A673 (cell line): ENCODE measurements around the gene TEP1. TPM values are rescaled to one million over a fixed set of nuclear protein-coding genes. Genes with fewer than 3 reads are reported as not detected.

Source experiments
- BruUV-seq: library from RNA; stranded (reverse); fragments of 400-500 nt; replicated peaks from 2 replicates; lab custom pipeline; 2021; lab: Mats Ljungman, UMichigan
- CTCF ChIA-PET: fragments of 300-600 bp; sonication (Branson Sonifier 250); formaldehyde crosslinking; loops from one replicate; lab custom pipeline; 2022; ENCODE audit warnings: antibody characterized with exemption; lab: Charles Lee
- POLR2A ChIA-PET: fragments of 300-600 bp; sonication (Branson Sonifier 250); formaldehyde crosslinking; loops from one replicate; lab custom pipeline; 2022; ENCODE audit warnings: antibody characterized with exemption; ENCODE audit not compliant: low non-redundant PET; lab: Charles Lee
- DNase-seq: peaks from one replicate; pipeline ENCODE4 v3.0.0-alpha.2; 2015; ENCODE audit warnings: low spot score
- H3K27ac ChIP-seq: fragments of 200-600 bp; sonication (generic); 2 replicates; pipeline ENCODE4 v1.5.1; 2016; ENCODE audit warnings: mixed run types, low read depth, mild to moderate bottlenecking, mixed read lengths, antibody characterized with exemption, low read length; ENCODE audit not compliant: poor library complexity, severe bottlenecking
- H3K27me3 ChIP-seq: fragments of 200-600 bp; sonication (generic); replicated peaks from 2 replicates; pipeline ENCODE4 v1.6.1; 2017; ENCODE audit warnings: mixed run types, low read depth, mild to moderate bottlenecking, mixed read lengths, antibody characterized with exemption, low read length; ENCODE audit not compliant: insufficient read depth, poor library complexity
- H3K36me3 ChIP-seq: fragments of 200-600 bp; sonication (generic); 2 replicates; pipeline ENCODE4 v1.6.1; 2016; ENCODE audit warnings: mixed run types, mild to moderate bottlenecking, mixed read lengths, antibody characterized with exemption, low read length; ENCODE audit not compliant: insufficient read depth, poor library complexity, severe bottlenecking
- H3K4me1 ChIP-seq: fragments of 200-600 bp; sonication (generic); 2 replicates; pipeline ENCODE4 v1.6.1; 2017; ENCODE audit warnings: mixed run types, mild to moderate bottlenecking, mixed read lengths, antibody characterized with exemption, low read length; ENCODE audit not compliant: insufficient read depth, poor library complexity, severe bottlenecking
- H3K4me3 ChIP-seq: fragments of 200-600 bp; sonication (generic); 2 replicates; pipeline ENCODE4 v1.5.1; 2016; ENCODE audit warnings: low read depth, mixed run types, mild to moderate bottlenecking, mixed read lengths, low read length; ENCODE audit not compliant: poor library complexity, severe bottlenecking
- H3K9me3 ChIP-seq: fragments of 200-600 bp; sonication (generic); 2 replicates; pipeline ENCODE4 v1.6.1; 2016; ENCODE audit warnings: mixed run types, low read depth, mild to moderate bottlenecking, mixed read lengths, antibody characterized with exemption, low read length; ENCODE audit not compliant: poor library complexity, severe bottlenecking
- CTCF ChIP-seq: fragments of 300-800, 200-600 bp; sonication (generic); conservative IDR thresholded peaks from 2 replicates; pipeline ENCODE4 v1.5.1; 2017; ENCODE audit warnings: low read depth, mild to moderate bottlenecking, antibody characterized with exemption, low read length, moderate library complexity, mixed read lengths
- EZH2 ChIP-seq: fragments of 200-600 bp; sonication (generic); IDR thresholded peaks from 2 replicates; pipeline ENCODE4 v1.6.1; 2017; ENCODE audit warnings: borderline replicate concordance, low read depth, mild to moderate bottlenecking, mixed read lengths, antibody characterized with exemption, low read length; ENCODE audit not compliant: poor library complexity, severe bottlenecking
- intact Hi-C: fragments of 100-400 bp; cut with micrococcal nuclease; formaldehyde crosslinking; loops from one replicate; pipeline ENCODE4 v1.10.0; 2022; ENCODE audit not compliant: unreplicated experiment
- total RNA-seq: library from RNA; stranded (reverse); gene quantifications from 2 replicates; pipeline ENCODE4 v1.2.3, GENCODE V29; 2021

TEP1 gene
- total RNA-seq, 1 experiment from 2014 or later, result 12.3 TPM

- Histone ChIP-seq H3K4me1 (no peaks in the 10 kb centered on the region), H3K9me3 (no peaks in the 10 kb centered on the region), H3K36me3 (peaks cover 12% of the 10 kb centered on the region), H3K4me3 (no peak overlapping the region), H3K27me3 (no peaks in the 10 kb centered on the region), H3K27ac (no peak overlapping the region)
- BruUV-seq, result no TSS peak
- intact Hi-C loops, result no loop called here
- POLR2A ChIA-PET, result no interaction called here
- CTCF ChIA-PET, result no interaction called here
- no peak for TF ChIP-seq CTCF
- no peak for DNase-seq
These were observed 15.8 kb downstream of the TEP1 start for GRCh38 chr14:20397511-20397910.

- H3K4me1 ChIP-seq, result no peaks in the 10 kb centered on the region
- H3K27me3 ChIP-seq, result no peaks in the 10 kb centered on the region
- POLR2A ChIA-PET, result no interaction called here
- no peak for TF ChIP-seq CTCF
- no peak for TF ChIP-seq EZH2
- CTCF ChIA-PET, result interaction anchor here (1.5 kb wide), 1 partner anchor 24 kb away, joined by 3 read pairs; no protein-coding TSS in a partner anchor
- DNase-seq, result no peak
- H3K4me3 ChIP-seq, result no peak overlapping the region
- H3K27ac ChIP-seq, result no peak overlapping the region
- no TSS peak for BruUV-seq
- peaks cover 16% of the 10 kb centered on the region for H3K36me3 ChIP-seq
- intact Hi-C loops, result no loop called here
- H3K9me3 ChIP-seq, result no peaks in the 10 kb centered on the region
These were observed 21.8 kb downstream of the TEP1 start for GRCh38 chr14:20391505-20391904.

GRCh38 chr14:20388159-20388558 lies 25.1 kb downstream of the TEP1 start:
- H3K36me3 ChIP-seq, result peaks cover 21% of the 10 kb centered on the region
- DNase-seq, result no peak
- TF ChIP-seq EZH2 (no peak), CTCF (no peak)
- ChIA-PET CTCF (no interaction called here), POLR2A (no interaction called here)
- H3K27me3 ChIP-seq, result no peaks in the 10 kb centered on the region
- no peak overlapping the region for H3K4me3 ChIP-seq
- no TSS peak for BruUV-seq
- no peaks in the 10 kb centered on the region for H3K9me3 ChIP-seq
- no peak overlapping the region for H3K27ac ChIP-seq
- intact Hi-C loops, result no loop called here
- no peaks in the 10 kb centered on the region for H3K4me1 ChIP-seq
